WTC11 (cell line): ENCODE data around the gene LCE1D. TPM values are rescaled to one million over a fixed set of nuclear protein-coding genes. Genes with fewer than 3 reads are reported as not detected.

Experiments
- ATAC-seq: fragments of 200-7000 bp; cut with Tn5 transposase; 2 replicates; pipeline ENCODE4 v1.10.0; 2021; ENCODE audit warnings: mild to moderate bottlenecking, moderate library complexity
- CTCF ChIA-PET: fragments of 300-600 bp; sonication (Branson Sonifier 250); formaldehyde crosslinking; loops from one replicate; lab custom pipeline; 2021; ENCODE audit warnings: antibody characterized with exemption; lab: Charles Lee
- POLR2A ChIA-PET: fragments of 350-600 bp; sonication (Branson Sonifier 250); formaldehyde crosslinking; loops from one replicate; lab custom pipeline; 2021; ENCODE audit warnings: antibody characterized with exemption; lab: Charles Lee
- DNase-seq: peaks from one replicate; pipeline ENCODE4 v3.0.0; 2021; ENCODE audit warnings: low spot score
- H3K27ac Mint-ChIP-seq: 2 replicates; pipeline ENCODE4 v1.8.0; 2021; ENCODE audit warnings: mixed read lengths
- H3K27me3 Mint-ChIP-seq: 2 replicates; pipeline ENCODE4 v1.8.0; 2021; ENCODE audit warnings: low read depth, mild to moderate bottlenecking, moderate library complexity, mixed read lengths
- H3K36me3 Mint-ChIP-seq: 2 replicates; pipeline ENCODE4 v1.8.0; 2021; ENCODE audit warnings: mixed read lengths
- H3K4me1 Mint-ChIP-seq: 2 replicates; pipeline ENCODE4 v1.8.0; 2022; ENCODE audit warnings: mixed read lengths
- H3K4me3 Mint-ChIP-seq: 2 replicates; pipeline ENCODE4 v1.8.0; 2021; ENCODE audit warnings: mild to moderate bottlenecking, moderate library complexity, mixed read lengths
- H3K9me3 Mint-ChIP-seq: 2 replicates; pipeline ENCODE4 v1.8.0; 2021; ENCODE audit warnings: mixed read lengths
- ARID4B ChIP-seq: sonication (generic); formaldehyde crosslinking; IDR thresholded peaks from 2 replicates; pipeline ENCODE4 v1.8.0; 2023; ENCODE audit warnings: missing genetic modification reagents, mild to moderate bottlenecking, borderline replicate concordance
- ATF1 ChIP-seq: sonication (generic); formaldehyde crosslinking; IDR thresholded peaks from 2 replicates; pipeline ENCODE4 v1.8.1; 2023; ENCODE audit warnings: mild to moderate bottlenecking, moderate library complexity, missing genetic modification reagents
- ATF6 ChIP-seq: sonication (generic); formaldehyde crosslinking; IDR thresholded peaks from 2 replicates; pipeline ENCODE4 v1.8.1; 2023; ENCODE audit warnings: mild to moderate bottlenecking, missing genetic modification reagents
- E2F5 ChIP-seq: sonication (generic); formaldehyde crosslinking; IDR thresholded peaks from 2 replicates; pipeline ENCODE4 v1.8.1; 2022; ENCODE audit warnings: mild to moderate bottlenecking, moderate library complexity, missing genetic modification reagents
- MXD4 ChIP-seq: fragments of 250-450 bp; sonication (Bioruptor Pico); IDR thresholded peaks from 2 replicates; pipeline ENCODE4 v1.8.0; 2021; ENCODE audit warnings: mild to moderate bottlenecking, moderate library complexity, borderline replicate concordance
- NFYB ChIP-seq: sonication (generic); formaldehyde crosslinking; conservative IDR thresholded peaks from 2 replicates; pipeline ENCODE4 v1.8.0; 2022; ENCODE audit warnings: low read depth, missing genetic modification reagents
- RELA ChIP-seq: sonication (generic); formaldehyde crosslinking; IDR thresholded peaks from 2 replicates; pipeline ENCODE4 v1.8.1; 2022; ENCODE audit warnings: missing genetic modification reagents, mild to moderate bottlenecking, borderline replicate concordance
- SP1 ChIP-seq: sonication (generic); formaldehyde crosslinking; conservative IDR thresholded peaks from 2 replicates; pipeline ENCODE4 v1.8.1; 2022; ENCODE audit warnings: missing genetic modification reagents
- STAT6 ChIP-seq: sonication (generic); formaldehyde crosslinking; conservative IDR thresholded peaks from 2 replicates; pipeline ENCODE4 v1.8.1; 2023; ENCODE audit warnings: mild to moderate bottlenecking, low read depth, missing genetic modification reagents, moderate library complexity
- ZNF232 ChIP-seq: sonication (generic); formaldehyde crosslinking; IDR thresholded peaks from 2 replicates; pipeline ENCODE4 v1.8.0; 2022; ENCODE audit warnings: mild to moderate bottlenecking, missing genetic modification reagents
- ZNF425 ChIP-seq: fragments of 250-450 bp; sonication (Bioruptor Pico); conservative IDR thresholded peaks from 2 replicates; pipeline ENCODE4 v1.9.0; 2021; ENCODE audit warnings: mild to moderate bottlenecking
- ZSCAN18 ChIP-seq: fragments of 250-450 bp; sonication (Bioruptor Pico); IDR thresholded peaks from 2 replicates; pipeline ENCODE4 v2.1.2; 2022; ENCODE audit warnings: mild to moderate bottlenecking, moderate library complexity
- total RNA-seq: library from RNA; stranded (reverse); gene quantifications from 3 replicates; pipeline ENCODE4 v1.2.3, GENCODE V29; 2021

The LCE1D gene
- total RNA-seq, 1 experiment from 2014 or later = not detected

GRCh38 chr1:152761609-152762213 lies 34.8 kb upstream of the LCE1D start:
- Mint-ChIP-seq H3K4me3 (no peak overlapping the region), H3K9me3 (peaks cover 89% of the 10 kb centered on the region), H3K36me3 (peaks cover 81% of the 10 kb centered on the region), H3K27me3 (peaks cover 8% of the 10 kb centered on the region; the same call in 1 of the 2 replicates), H3K4me1 (no peaks in the 10 kb centered on the region), H3K27ac (no peak overlapping the region)
- POLR2A ChIA-PET = no interaction called here
- DNase-seq = no peak
- CTCF ChIA-PET = no interaction called here
- ATAC-seq = no peak
- TF ChIP-seq ARID4B (CRISPR knock-in tag) = no peak
- TF ChIP-seq RELA = no peak
- no peak for TF ChIP-seq ZNF425 (CRISPR knock-in tag)
- no peak for TF ChIP-seq ZSCAN18 (CRISPR knock-in tag)
- no peak for TF ChIP-seq ATF1 (CRISPR knock-in tag)
- no peak for TF ChIP-seq SP1 (CRISPR knock-in tag)
- no peak for TF ChIP-seq MXD4 (CRISPR knock-in tag)
- TF ChIP-seq ZNF232 = no peak
- no peak for TF ChIP-seq E2F5
- TF ChIP-seq NFYB (CRISPR knock-in tag) = no peak
- TF ChIP-seq ATF6 (CRISPR knock-in tag) = no peak
- TF ChIP-seq STAT6 (CRISPR knock-in tag) = no peak
